Cardiac septum (tissue), 1 donor: ENCODE results near the gene SARS2. TPM values are rescaled to one million over a fixed set of nuclear protein-coding genes. Genes with fewer than 3 reads are reported as not detected.
"Not testable (repeated sequence)": the region's sequence is repeated elsewhere in the genome, so short reads cannot be mapped to it uniquely, and the experiment has no call there.

ENCODE experiments used
- DNase-seq: peaks from one replicate; pipeline ENCODE4 v3.0.0-alpha.2; 2020; ENCODE audit warnings: low spot score
- intact Hi-C: fragments of 100-400 bp; cut with DNase I; formaldehyde crosslinking; loops from one replicate; pipeline ENCODE4 v1.14.0; 2022
- total RNA-seq: library from RNA; stranded (reverse); fragmentation: NEBNext Ultra II Directional; extraction: Animal tissue kit (Norgen Biotek cat#: 25700); gene quantifications from one replicate; pipeline ENCODE4 v1.2.1, GENCODE V29; 2021
- donor health status: DM: no; HTN: no; CAD: no.

SARS2 gene
- total RNA-seq, 1 donor from 2014 or later, result 12.6 TPM

GRCh38 chr19:38875656-38876395 is 54.7 kb downstream of the SARS2 start:
- no peak for DNase-seq
- intact Hi-C loops, result no loop called here

- DNase-seq, intact Hi-C loops: not testable (repeated sequence)
Observed at GRCh38 chr19:38873400-38873799, 57.2 kb downstream of the SARS2 start.

- no peak for DNase-seq
- intact Hi-C loops, result no loop called here
Observed at GRCh38 chr19:38870612-38871011, 60.0 kb downstream of the SARS2 start.

- DNase-seq, result peak; percentile 93
- intact Hi-C loops, result no loop called here
Observed at GRCh38 chr19:38869836-38870607, 60.5 kb downstream of the SARS2 start.

- intact Hi-C loops, result no loop called here
- DNase-seq, result no peak
Observed at GRCh38 chr19:38869160-38869835, 61.3 kb downstream of the SARS2 start.

GRCh38 chr19:38868551-38868950 is 62.0 kb downstream of the SARS2 start:
- DNase-seq, result no peak
- intact Hi-C loops, result no loop called here

- intact Hi-C loops, result no loop called here
- DNase-seq, result no peak
Observed at GRCh38 chr19:38867171-38867780, 63.3 kb downstream of the SARS2 start.

Other genes starting within 250 kb of the SARS2 start
- gene CAPN12, start 186.3 kb downstream of the SARS2 start, total RNA-seq, result 1.7 TPM
- gene LGALS7, start 157.2 kb downstream of the SARS2 start, total RNA-seq, result not detected
- not detected for gene LGALS7B, start 141.6 kb downstream of the SARS2 start, total RNA-seq
- 0.54 TPM for gene LGALS4, start 117.8 kb downstream of the SARS2 start, total RNA-seq
- gene ECH1, start 99.0 kb downstream of the SARS2 start, total RNA-seq, result 377 TPM
- gene HNRNPL, start 80.8 kb downstream of the SARS2 start, total RNA-seq, result 136 TPM
- 2.0 TPM for gene RINL, start 52.5 kb downstream of the SARS2 start, total RNA-seq
- gene SIRT2, start 31.1 kb downstream of the SARS2 start, total RNA-seq, result 49.6 TPM
- 22.0 TPM for gene NFKBIB, start 30.8 kb downstream of the SARS2 start, total RNA-seq
- gene CCER2, start 18.6 kb downstream of the SARS2 start, total RNA-seq, result not detected
- gene MRPS12, start 181 bp upstream of the SARS2 start, total RNA-seq, result 40.4 TPM
- gene FBXO17, start 45.0 kb upstream of the SARS2 start, total RNA-seq, result 3.3 TPM
- gene FBXO27, start 101.8 kb upstream of the SARS2 start, total RNA-seq, result 15.3 TPM
- gene ACP7, start 153.6 kb upstream of the SARS2 start, total RNA-seq, result not detected
- gene PAK4, start 195.0 kb upstream of the SARS2 start, total RNA-seq, result 18.6 TPM